Smooth muscle cell (in vitro differentiated cells): ENCODE measurements around the gene DLG2. TPM values are rescaled to one million over a fixed set of nuclear protein-coding genes. Genes with fewer than 3 reads are reported as not detected.

Experiments used
- DNase-seq: peaks from one replicate; lab custom pipeline; 2025; ENCODE audit not compliant: unreplicated experiment; lab: John Stamatoyannopoulos, UW
- H2AFZ ChIP-seq: fragments of 200-600 bp; sonication (generic); 2 replicates; pipeline ENCODE4 v1.6.0; 2016; ENCODE audit warnings: antibody characterized with exemption, low read depth, mild to moderate bottlenecking
- H3F3A ChIP-seq: fragments of 200-600 bp; sonication (generic); 2 replicates; pipeline ENCODE4 v1.6.0; 2017; ENCODE audit warnings: antibody characterized with exemption, low read depth
- H3K27ac ChIP-seq: fragments of 200-600 bp; sonication (generic); 2 replicates; pipeline ENCODE4 v1.5.1; 2016; ENCODE audit warnings: low read depth, mild to moderate bottlenecking
- H3K27me3 ChIP-seq: fragments of 200-600 bp; sonication (generic); 2 replicates; pipeline ENCODE4 v1.6.1; 2016; ENCODE audit warnings: low read depth, mild to moderate bottlenecking
- H3K36me3 ChIP-seq: fragments of 200-600 bp; sonication (generic); 2 replicates; pipeline ENCODE4 v1.5.1; 2016; ENCODE audit warnings: low read depth
- H3K4me1 ChIP-seq: fragments of 200-600 bp; sonication (generic); 2 replicates; pipeline ENCODE4 v1.5.1; 2016; ENCODE audit warnings: low read depth
- H3K4me2 ChIP-seq: fragments of 200-600 bp; sonication (generic); 2 replicates; pipeline ENCODE4 v1.6.0; 2016; ENCODE audit warnings: mild to moderate bottlenecking
- H3K4me3 ChIP-seq: fragments of 200-600 bp; sonication (generic); 2 replicates; pipeline ENCODE4 v1.5.1; 2016; ENCODE audit warnings: mild to moderate bottlenecking
- H3K79me2 ChIP-seq: fragments of 200-600 bp; sonication (generic); 2 replicates; pipeline ENCODE4 v1.6.0; 2016; ENCODE audit warnings: low read depth, mild to moderate bottlenecking
- H3K9ac ChIP-seq: fragments of 200-600 bp; sonication (generic); 2 replicates; pipeline ENCODE4 v1.6.0; 2016; ENCODE audit warnings: low read depth
- H3K9me3 ChIP-seq: fragments of 200-600 bp; sonication (generic); replicated peaks from 2 replicates; pipeline ENCODE4 v1.5.1; 2016; ENCODE audit warnings: low read depth
- H4K20me1 ChIP-seq: fragments of 200-600 bp; sonication (generic); 2 replicates; pipeline ENCODE4 v1.6.0; 2016; ENCODE audit warnings: low read depth
- CTCF ChIP-seq: fragments of 200-600 bp; sonication (generic); IDR thresholded peaks from 2 replicates; pipeline ENCODE4 v1.5.1; 2017; ENCODE audit warnings: borderline replicate concordance, mild to moderate bottlenecking, antibody characterized with exemption; ENCODE audit not compliant: insufficient read depth, poor library complexity, severe bottlenecking
- WGBS: methylation state at CpG from one replicate; pipeline ENCODE4 v1.1.7; 2016; ENCODE audit warnings: low lambda C conversion rate; 5-methylcytosine and 5-hydroxymethylcytosine counted together
- polyA plus RNA-seq: library from polyadenylated mRNA; unstranded; fragments of >200 nt; fragmentation: Nextera tagmentation; extraction: Ambion mirVana; gene quantifications from 2 replicates; pipeline ENCODE4 v1.2.1, GENCODE V29; 2016
- total RNA-seq: library from RNA; depleted of rRNA; stranded (reverse); fragments of >200 nt; gene quantifications from 2 replicates; pipeline ENCODE4 v1.2.3, GENCODE V29; 2014

Gene DLG2
- total and polyA plus RNA-seq, 2 experiments from 2014 or later: 0.74 to 1.1 TPM

GRCh38 chr11:83715927-83716535 is 1911.1 kb downstream of the DLG2 start:
- no peak for TF ChIP-seq CTCF
- H3K4me2 ChIP-seq: no peak overlapping the region
- WGBS: 95% methylated on average over 2 of the region's 2 CpGs
- H4K20me1 ChIP-seq: no peaks in the 10 kb centered on the region
- peaks cover 4% of the 10 kb centered on the region for H3K4me1 ChIP-seq
- no peaks in the 10 kb centered on the region for H3K9me3 ChIP-seq
- H3F3A ChIP-seq: peaks cover 5% of the 10 kb centered on the region
- no peak overlapping the region for H2AFZ ChIP-seq
- no peak for DNase-seq
- no peaks in the 10 kb centered on the region for H3K27me3 ChIP-seq
- no peak overlapping the region for H3K4me3 ChIP-seq
- no peak overlapping the region for H3K9ac ChIP-seq
- no peaks in the 10 kb centered on the region for H3K79me2 ChIP-seq
- H3K27ac ChIP-seq: no peak overlapping the region
- H3K36me3 ChIP-seq: no peaks in the 10 kb centered on the region

GRCh38 chr11:83713708-83714107 is 1913.4 kb downstream of the DLG2 start:
- no peaks in the 10 kb centered on the region for H3K36me3 ChIP-seq
- 72% methylated on average over 2 of the region's 2 CpGs for WGBS
- no peak overlapping the region for H3K4me3 ChIP-seq
- H3K4me1 ChIP-seq: no peaks in the 10 kb centered on the region
- no peaks in the 10 kb centered on the region for H3K27me3 ChIP-seq
- H3K9me3 ChIP-seq: no peaks in the 10 kb centered on the region
- DNase-seq: no peak
- no peak overlapping the region for H3K4me2 ChIP-seq
- H3K27ac ChIP-seq: peak overlapping the region; percentile 6
- peaks cover 5% of the 10 kb centered on the region for H3F3A ChIP-seq
- no peak overlapping the region for H3K9ac ChIP-seq
- H2AFZ ChIP-seq: no peak overlapping the region
- no peak for TF ChIP-seq CTCF
- no peaks in the 10 kb centered on the region for H4K20me1 ChIP-seq
- no peaks in the 10 kb centered on the region for H3K79me2 ChIP-seq

- no peak overlapping the region for H3K27ac ChIP-seq
- H4K20me1 ChIP-seq: no peaks in the 10 kb centered on the region
- peaks cover 5% of the 10 kb centered on the region for H3F3A ChIP-seq
- H3K4me1 ChIP-seq: no peaks in the 10 kb centered on the region
- no peak for DNase-seq
- TF ChIP-seq CTCF: no peak
- H3K9me3 ChIP-seq: no peaks in the 10 kb centered on the region
- H2AFZ ChIP-seq: no peak overlapping the region
- WGBS: 70% methylated on average over 5 of the region's 5 CpGs
- H3K4me3 ChIP-seq: no peak overlapping the region
- H3K79me2 ChIP-seq: no peaks in the 10 kb centered on the region
- no peak overlapping the region for H3K9ac ChIP-seq
- no peaks in the 10 kb centered on the region for H3K36me3 ChIP-seq
- no peak overlapping the region for H3K4me2 ChIP-seq
- no peaks in the 10 kb centered on the region for H3K27me3 ChIP-seq
Measured at GRCh38 chr11:83711106-83711527, 1916.0 kb downstream of the DLG2 start.

GRCh38 chr11:83709434-83709833 is 1917.7 kb downstream of the DLG2 start:
- Histone ChIP-seq H3K36me3 (no peaks in the 10 kb centered on the region), H3K9me3 (no peaks in the 10 kb centered on the region), H3K9ac (no peak overlapping the region), H3F3A (peaks cover 5% of the 10 kb centered on the region), H4K20me1 (no peaks in the 10 kb centered on the region), H3K27ac (no peak overlapping the region), H2AFZ (no peak overlapping the region), H3K79me2 (no peaks in the 10 kb centered on the region), H3K27me3 (no peaks in the 10 kb centered on the region), H3K4me3 (no peak overlapping the region), H3K4me2 (no peak overlapping the region), H3K4me1 (no peaks in the 10 kb centered on the region)
- DNase-seq: no peak
- TF ChIP-seq CTCF: no peak
